ENCODE measurements around the gene ADAMTS12. TPM values are rescaled to one million over a fixed set of nuclear protein-coding genes. Genes with fewer than 3 reads are reported as not detected.

ADAMTS12 gene
- total and polyA plus RNA-seq, 2 of the 8 experiments (the other 6 are each of a cell fraction or from before 2014, with no cell fraction given), result 6.4 to 12.8 TPM

DNA sequence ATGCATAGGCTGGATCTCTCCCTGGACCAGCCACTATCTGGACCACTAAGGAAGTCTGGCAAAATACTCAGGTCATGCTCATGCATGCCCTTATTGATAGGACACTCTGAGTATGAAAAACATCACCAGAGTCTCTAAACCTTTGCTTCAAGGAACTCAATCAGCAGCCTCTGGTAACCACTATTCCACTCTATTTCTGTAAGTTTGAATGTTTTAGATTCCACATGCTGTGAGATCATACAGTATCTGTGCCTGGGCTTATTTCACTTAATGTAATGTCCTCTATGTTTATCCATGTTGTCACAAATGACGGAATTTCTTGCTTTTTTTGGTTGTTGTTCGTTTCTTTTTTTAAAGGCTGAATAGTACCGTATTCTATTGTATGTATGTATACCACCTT, 382.8 kb downstream of the ADAMTS12 start (continued):
- TF ChIP-seq TEAD4 (IDR thresholded peaks at IDR 0.05; ENCODE audit: low read depth, low read length) (no peak), CREB1 (IDR thresholded peaks at IDR 0.05) (no peak), SP4 (IDR thresholded peaks at IDR 0.05; ENCODE audit: low read length) (no peak), MAFK (IDR thresholded peaks at IDR 0.05; ENCODE audit: low read depth, low read length) (no peak), RFX5 (IDR thresholded peaks at IDR 0.05; ENCODE audit: borderline replicate concordance, low read depth, low read length) (no peak), TAF1 (IDR thresholded peaks at IDR 0.05; ENCODE audit: low read depth, low read length) (no peak)

All from H1 (cell line).